H1 (cell line): ENCODE measurements around the gene MYBPC3. TPM values are rescaled to one million over a fixed set of nuclear protein-coding genes. Genes with fewer than 3 reads are reported as not detected.

ENCODE experiments used
- CBX5 ChIP-seq: fragments of 300-800, 300-1000 bp; sonication (generic); IDR thresholded peaks from 2 replicates; pipeline ENCODE4 v1.7.1; 2016; ENCODE audit warnings: antibody characterized with exemption, low read length, low read depth
- CHD1 ChIP-seq: IDR thresholded peaks from 2 replicates; pipeline ENCODE4 v1.6.1; 2012; ENCODE audit warnings: low read depth, low read length, improper control_type of control experiment
- CHD2 ChIP-seq: IDR thresholded peaks from 2 replicates; pipeline ENCODE4 v1.6.1; 2012; ENCODE audit warnings: low read length, improper control_type of control experiment
- EGR1 ChIP-seq: IDR thresholded peaks from 2 replicates; pipeline ENCODE4 v1.6.1; 2011; ENCODE audit warnings: low read depth, low read length, borderline replicate concordance
- EP300 ChIP-seq, 2 experiments: IDR thresholded peaks; 1 replicate in 1 of 2; 2 replicates in 1 of 2; pipeline ENCODE4 v1.6.1; 2011 to 2012; ENCODE audit warnings: low read depth in 2 of 2, low read length in 2 of 2, mild to moderate bottlenecking in 2 of 2, borderline replicate concordance in 1 of 2, inconsistent platforms in 1 of 2, moderate library complexity in 1 of 2
- EZH2 ChIP-seq: fragments of 200-600 bp; sonication (generic); IDR thresholded peaks from 2 replicates; pipeline ENCODE4 v1.7.1; 2012; ENCODE audit warnings: low read depth, mild to moderate bottlenecking, moderate library complexity, low read length, inconsistent platforms; ENCODE audit not compliant: severe bottlenecking
- HDAC2 ChIP-seq, 2 experiments: fragments of 300-600 bp in 1 of 2; sonication (generic) in 1 of 2; IDR thresholded peaks; 2 replicates each; pipeline ENCODE4 v1.6.1; 2011 to 2012; ENCODE audit warnings: low read depth in 2 of 2, low read length in 2 of 2, mild to moderate bottlenecking in 2 of 2, moderate library complexity in 2 of 2, borderline replicate concordance in 1 of 2, inconsistent platforms in 1 of 2
- KDM5A ChIP-seq: fragments of 200-600 bp; IDR thresholded peaks from 2 replicates; pipeline ENCODE4 v1.7.1; 2012; ENCODE audit warnings: mild to moderate bottlenecking, low read length, inconsistent platforms, mixed read lengths
- NANOG ChIP-seq: IDR thresholded peaks from 2 replicates; pipeline ENCODE4 v1.6.1; 2011; ENCODE audit warnings: low read length, low read depth, mild to moderate bottlenecking, inconsistent platforms; ENCODE audit not compliant: insufficient read depth, poor library complexity, severe bottlenecking
- PHF8 ChIP-seq: fragments of 200-600 bp; sonication (generic); conservative IDR thresholded peaks from 2 replicates; pipeline ENCODE4 v1.7.1; 2012; ENCODE audit warnings: low read depth, mild to moderate bottlenecking, inconsistent platforms, low read length, moderate library complexity
- RAD21 ChIP-seq, 2 experiments: IDR thresholded peaks in 1 of 2; conservative IDR thresholded peaks in 1 of 2; 2 replicates each; pipeline ENCODE4 v1.6.1; 2011; ENCODE audit warnings: low read depth in 2 of 2, low read length in 2 of 2, improper control_type of control experiment in 1 of 2, inconsistent platforms in 1 of 2, mild to moderate bottlenecking in 1 of 2, moderate library complexity in 1 of 2
- RFX5 ChIP-seq: IDR thresholded peaks from 2 replicates; pipeline ENCODE4 v1.6.1; 2011; ENCODE audit warnings: low read depth, low read length, improper control_type of control experiment, borderline replicate concordance
- RNF2 ChIP-seq: fragments of 200-900, 300-1000 bp; sonication (generic); IDR thresholded peaks from 2 replicates; pipeline ENCODE4 v1.7.1; 2016; ENCODE audit warnings: borderline replicate concordance, low read depth, mild to moderate bottlenecking, antibody characterized with exemption, low read length; ENCODE audit not compliant: poor library complexity, severe bottlenecking; ENCODE audit errors: missing control alignments
- RXRA ChIP-seq: IDR thresholded peaks from 2 replicates; pipeline ENCODE4 v1.6.1; 2011; ENCODE audit warnings: low read depth, mild to moderate bottlenecking, low read length, moderate library complexity; ENCODE audit not compliant: insufficient read depth
- SIN3A ChIP-seq, 2 experiments: IDR thresholded peaks in 1 of 2; conservative IDR thresholded peaks in 1 of 2; 2 replicates each; pipeline ENCODE4 v1.6.1; 2011 to 2012; ENCODE audit warnings: low read length in 2 of 2, improper control_type of control experiment in 1 of 2, low read depth in 1 of 2, mild to moderate bottlenecking in 1 of 2
- SP2 ChIP-seq: IDR thresholded peaks from 2 replicates; pipeline ENCODE4 v1.6.1; 2012; ENCODE audit warnings: mild to moderate bottlenecking, low read length, inconsistent platforms
- SUZ12 ChIP-seq: fragments of 200-600 bp; sonication (generic); IDR thresholded peaks from 2 replicates; pipeline ENCODE4 v1.6.1; 2012; ENCODE audit warnings: mild to moderate bottlenecking, inconsistent platforms, low read length, moderate library complexity, mixed read lengths
- TAF1 ChIP-seq: IDR thresholded peaks from 2 replicates; pipeline ENCODE4 v1.6.1; 2011; ENCODE audit warnings: mild to moderate bottlenecking, low read depth, low read length
- TAF7 ChIP-seq: optimal IDR thresholded peaks from 2 replicates; pipeline ENCODE3; 2011; ENCODE audit warnings: low read depth, mild to moderate bottlenecking, inconsistent platforms, low read length, moderate library complexity, borderline replicate concordance
- ZNF274 ChIP-seq: IDR thresholded peaks from 2 replicates; pipeline ENCODE4 v1.7.0; 2012; ENCODE audit warnings: low read length, borderline replicate concordance; ENCODE audit errors: extremely low read depth
- polyA plus RNA-seq, 7 experiments: library from polyadenylated mRNA; depleted of rRNA in 3 of 7; stranded (reverse) in 5 of 7; unstranded in 2 of 7; fragments of >200 nt in 5 of 7; fragments of 200-250 nt in 2 of 7; gene quantifications; 1 replicate in 5 of 7; 2 replicates in 1 of 7; 4 replicates in 1 of 7; pipeline versions ENCODE4 v1.2.1 to v1.2.3, GENCODE V29; 2011 to 2013; ENCODE audit warnings: missing spikeins in 2 of 7, mixed read lengths in 2 of 7
- total RNA-seq: library from RNA; stranded (reverse); fragmentation: NEBNext Ultra II Directional; extraction: Animal tissue kit (Norgen Biotek cat#: 25700); gene quantifications from 2 replicates; pipeline ENCODE4 v1.2.1, GENCODE V29; 2021
- TF ChIP-seq, protein P1 (sequence below): IDR thresholded peaks from 2 replicates; pipeline ENCODE4 v1.6.1; 2012; ENCODE audit warnings: inconsistent platforms

Gene MYBPC3
- total and polyA plus RNA-seq, 2 of the 8 experiments (the other 6 are each of a cell fraction or from before 2014, with no cell fraction given) = 0.05 TPM; not detected in 1

- TF ChIP-seq RNF2 = no peak
- TF ChIP-seq RXRA = no peak
- no peak for TF ChIP-seq SP2
- TF ChIP-seq EZH2 = no peak
- peak in 1 of 2 experiments; percentile 70; a peak in 1 of 4 replicates for TF ChIP-seq SIN3A (conservative IDR thresholded peaks at IDR 0.05 in 1 of 2, IDR thresholded peaks at IDR 0.05 in 1 of 2; ENCODE audit: low read depth in 1 of 2, low read length in 2 of 2)
- no peak for TF ChIP-seq ZNF274
- TF ChIP-seq TAF7 = no peak
- TF ChIP-seq, protein P1, sequence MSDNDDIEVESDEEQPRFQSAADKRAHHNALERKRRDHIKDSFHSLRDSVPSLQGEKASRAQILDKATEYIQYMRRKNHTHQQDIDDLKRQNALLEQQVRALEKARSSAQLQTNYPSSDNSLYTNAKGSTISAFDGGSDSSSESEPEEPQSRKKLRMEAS = peak; percentile 7; the same call in 1 of the 2 replicates
- peak; percentile 60 to 73 for TF ChIP-seq RAD21 (IDR thresholded peaks at IDR 0.05 in 1 of 2, conservative IDR thresholded peaks at IDR 0.05 in 1 of 2; ENCODE audit: low read depth in 2 of 2, low read length in 2 of 2)
- 0 out of 2 replicates have a peak, but pooled peaks have one; percentile 11 for TF ChIP-seq CHD2
- 0 out of 2 replicates have a peak, but pooled peaks have one; percentile 19 for TF ChIP-seq TAF1
- no peak for TF ChIP-seq HDAC2 (IDR thresholded peaks at IDR 0.05; ENCODE audit: borderline replicate concordance in 1 of 2, low read depth in 2 of 2, low read length in 2 of 2)
- no peak for TF ChIP-seq EGR1
- no peak for TF ChIP-seq CHD1
- TF ChIP-seq RFX5 = no peak
- TF ChIP-seq SUZ12 = no peak
- TF ChIP-seq CBX5 = no peak
- TF ChIP-seq EP300 (IDR thresholded peaks at IDR 0.05; ENCODE audit: borderline replicate concordance in 1 of 2, low read depth in 2 of 2, low read length in 2 of 2) = no peak
- TF ChIP-seq KDM5A = no peak
- no peak for TF ChIP-seq PHF8
- TF ChIP-seq NANOG = no peak
Observed at GRCh38 chr11:47373876-47374719, 21.6 kb upstream of the MYBPC3 start (continued).
